ENCODE measurements around the gene MME. TPM values are rescaled to one million over a fixed set of nuclear protein-coding genes. Genes with fewer than 3 reads are reported as not detected.
A peak's percentile ranks its signal among the peaks of the same experiment; 100 is the strongest.

MME gene
- total RNA-seq, 1 donor from 2014 or later: 12.5 TPM

DNA sequence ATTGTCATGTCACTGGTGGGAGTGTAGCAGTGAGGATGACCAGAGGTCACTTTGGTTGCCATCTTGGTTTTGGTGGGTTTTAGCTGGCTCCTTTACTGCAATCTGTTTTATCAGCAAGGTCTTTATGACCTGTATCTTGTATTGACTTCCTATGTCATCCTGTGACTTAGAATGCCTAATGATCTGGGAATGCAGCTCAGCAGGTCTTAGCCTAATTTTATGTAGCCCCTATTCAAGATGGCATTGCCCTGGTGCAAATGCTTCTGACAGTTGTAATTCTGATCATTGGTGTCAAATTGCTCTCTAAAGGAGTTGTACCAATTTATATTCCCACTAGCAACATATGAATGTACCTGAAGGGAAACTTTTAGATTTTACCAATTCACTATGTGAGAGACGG is 139.0 kb downstream of the MME start:
- Histone ChIP-seq H3K4me1 (ENCODE audit: control insufficient read depth in 3 of 3, insufficient read depth in 3 of 3, low read length in 3 of 3) (no peaks in the 10 kb centered on the region), H3K27ac (ENCODE audit: low read depth, low read length) (no peak overlapping the region), H3K9ac (ENCODE audit: low read depth in 1 of 3, low read length in 3 of 3) (no peak overlapping the region), H3K36me3 (ENCODE audit: control insufficient read depth in 3 of 3, insufficient read depth in 3 of 3, low read length in 3 of 3) (no peaks in the 10 kb centered on the region), H3K4me3 (ENCODE audit: low read length in 3 of 3) (no peak overlapping the region), H3K27me3 (ENCODE audit: control insufficient read depth in 3 of 3, insufficient read depth in 3 of 3, low read length in 3 of 3) (no peaks in the 10 kb centered on the region), H3K9me3 (ENCODE audit: control insufficient read depth in 3 of 3, low read length in 3 of 3) (peaks cover 0 to 4% (median 0%) of the 10 kb centered on the region in 3 donors)

DNA sequence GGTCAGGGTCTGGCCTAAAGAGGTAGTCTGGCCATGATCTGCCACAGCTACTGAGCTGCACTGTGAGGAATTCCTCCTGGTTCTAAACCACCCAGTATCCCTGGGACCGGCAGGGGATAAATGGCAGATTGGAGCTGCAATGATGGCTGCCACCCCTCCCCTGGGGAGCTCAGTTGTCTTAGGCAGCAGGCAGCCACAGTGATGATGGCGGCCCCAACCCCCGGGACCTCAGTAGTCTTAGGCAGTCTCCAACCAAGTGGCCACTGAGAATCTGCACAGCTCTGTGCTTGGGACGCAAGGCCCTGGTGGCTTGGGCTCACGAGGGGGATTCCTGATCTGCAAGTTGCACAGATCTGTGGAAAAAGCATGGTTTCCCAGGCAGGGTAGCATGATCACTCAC is 145.3 kb downstream of the MME start:
- H3K9ac ChIP-seq (ENCODE audit: low read depth in 1 of 3, low read length in 3 of 3): no peak overlapping the region
- peaks cover 0 to 3% (median 0%) of the 10 kb centered on the region in 3 donors for H3K4me1 ChIP-seq (ENCODE audit: control insufficient read depth in 3 of 3, insufficient read depth in 3 of 3, low read length in 3 of 3)
- H3K27ac ChIP-seq (ENCODE audit: low read depth, low read length): no peak overlapping the region
- peaks cover 0 to 4% (median 0%) of the 10 kb centered on the region in 3 donors for H3K9me3 ChIP-seq (ENCODE audit: control insufficient read depth in 3 of 3, low read length in 3 of 3)
- no peaks in the 10 kb centered on the region for H3K27me3 ChIP-seq (ENCODE audit: control insufficient read depth in 3 of 3, insufficient read depth in 3 of 3, low read length in 3 of 3)
- H3K36me3 ChIP-seq (ENCODE audit: control insufficient read depth in 3 of 3, insufficient read depth in 3 of 3, low read length in 3 of 3): no peaks in the 10 kb centered on the region
- H3K4me3 ChIP-seq (ENCODE audit: low read length in 3 of 3): no peak overlapping the region

GRCh38 chr3:155227141-155227540 is 147.0 kb downstream of the MME start:
- H3K27ac ChIP-seq (ENCODE audit: low read depth, low read length): no peak overlapping the region
- H3K9me3 ChIP-seq (ENCODE audit: control insufficient read depth in 3 of 3, low read length in 3 of 3): no peaks in the 10 kb centered on the region
- peaks cover 5 to 13% (median 5%) of the 10 kb centered on the region in 3 donors for H3K4me1 ChIP-seq (ENCODE audit: control insufficient read depth in 3 of 3, insufficient read depth in 3 of 3, low read length in 3 of 3)
- H3K9ac ChIP-seq (ENCODE audit: low read depth in 1 of 3, low read length in 3 of 3): no peak overlapping the region
- H3K27me3 ChIP-seq (ENCODE audit: control insufficient read depth in 3 of 3, insufficient read depth in 3 of 3, low read length in 3 of 3): no peaks in the 10 kb centered on the region
- no peak overlapping the region for H3K4me3 ChIP-seq (ENCODE audit: low read length in 3 of 3)
- no peaks in the 10 kb centered on the region for H3K36me3 ChIP-seq (ENCODE audit: control insufficient read depth in 3 of 3, insufficient read depth in 3 of 3, low read length in 3 of 3)

DNA sequence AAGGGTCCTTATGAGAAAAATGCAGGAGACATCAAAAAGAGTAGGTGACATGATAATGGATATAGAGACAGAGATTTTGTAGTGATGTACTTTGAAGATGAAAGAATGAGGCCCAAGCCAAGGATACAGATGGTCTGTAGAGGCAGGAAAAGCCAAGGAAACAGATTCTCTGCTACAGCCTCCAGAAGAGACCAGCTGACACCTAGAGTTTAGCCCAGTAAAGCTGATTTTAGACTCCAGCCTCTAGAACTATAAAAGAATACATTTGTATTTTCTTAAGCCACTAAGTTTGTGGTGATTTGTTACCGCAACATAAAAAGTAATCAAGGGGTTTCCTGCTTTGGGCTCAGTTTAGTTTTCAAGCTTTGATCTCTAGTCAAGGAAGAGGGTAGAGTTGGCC is 148.6 kb downstream of the MME start:
- no peaks in the 10 kb centered on the region for H3K9me3 ChIP-seq (ENCODE audit: control insufficient read depth in 3 of 3, low read length in 3 of 3)
- no peaks in the 10 kb centered on the region for H3K27me3 ChIP-seq (ENCODE audit: control insufficient read depth in 3 of 3, insufficient read depth in 3 of 3, low read length in 3 of 3)
- H3K36me3 ChIP-seq (ENCODE audit: control insufficient read depth in 3 of 3, insufficient read depth in 3 of 3, low read length in 3 of 3): no peaks in the 10 kb centered on the region
- H3K9ac ChIP-seq (ENCODE audit: low read depth in 1 of 3, low read length in 3 of 3): no peak overlapping the region
- H3K4me1 ChIP-seq (ENCODE audit: control insufficient read depth in 3 of 3, insufficient read depth in 3 of 3, low read length in 3 of 3): peaks cover 10 to 17% (median 16%) of the 10 kb centered on the region in 3 donors
- no peak overlapping the region for H3K4me3 ChIP-seq (ENCODE audit: low read length in 3 of 3)
- H3K27ac ChIP-seq (ENCODE audit: low read depth, low read length): no peak overlapping the region

DNA sequence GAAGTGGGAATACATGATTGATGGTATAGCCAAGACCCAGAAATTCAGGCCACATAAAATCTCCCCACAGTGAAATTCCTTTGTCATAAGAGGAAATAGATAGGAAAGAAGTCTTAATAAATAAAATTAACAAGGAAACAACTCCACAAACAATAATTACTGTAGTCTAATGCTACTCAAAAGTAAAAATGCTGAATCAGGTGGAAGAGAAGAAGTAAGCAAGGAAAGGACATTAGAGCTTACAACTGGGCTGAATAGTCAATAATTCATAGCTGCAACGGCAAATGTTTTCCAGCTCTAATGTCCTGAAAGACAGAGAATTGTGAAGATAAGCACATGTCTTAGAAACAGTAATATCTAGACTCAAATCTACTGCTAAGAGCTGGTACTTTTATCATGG is 149.0 kb downstream of the MME start:
- Histone ChIP-seq H3K9ac (ENCODE audit: low read depth in 1 of 3, low read length in 3 of 3) (no peak overlapping the region), H3K9me3 (ENCODE audit: control insufficient read depth in 3 of 3, low read length in 3 of 3) (no peaks in the 10 kb centered on the region), H3K4me3 (ENCODE audit: low read length in 3 of 3) (no peak overlapping the region), H3K27ac (ENCODE audit: low read depth, low read length) (no peak overlapping the region), H3K27me3 (ENCODE audit: control insufficient read depth in 3 of 3, insufficient read depth in 3 of 3, low read length in 3 of 3) (no peaks in the 10 kb centered on the region), H3K36me3 (ENCODE audit: control insufficient read depth in 3 of 3, insufficient read depth in 3 of 3, low read length in 3 of 3) (no peaks in the 10 kb centered on the region), H3K4me1 (ENCODE audit: control insufficient read depth in 3 of 3, insufficient read depth in 3 of 3, low read length in 3 of 3) (peaks cover 10 to 17% (median 16%) of the 10 kb centered on the region in 3 donors)

DNA sequence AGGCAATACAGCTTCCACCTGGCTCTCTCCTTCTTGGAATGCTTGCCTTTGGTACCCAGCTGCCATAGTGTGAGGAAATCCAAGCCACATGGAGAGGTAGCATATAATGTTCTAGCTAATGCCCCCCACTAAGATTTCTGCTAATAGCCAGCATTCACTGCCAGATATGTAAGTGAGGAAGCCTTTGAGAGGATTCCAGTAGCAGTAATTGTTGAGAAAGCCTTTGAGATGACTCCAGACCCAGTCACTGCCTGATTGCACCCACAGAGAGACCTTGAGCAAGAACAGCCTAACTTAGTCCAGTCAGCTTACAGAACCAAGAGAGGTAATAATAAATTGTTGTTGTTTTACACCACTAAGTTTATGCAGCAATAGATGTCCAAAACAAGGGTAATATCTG is 150.3 kb downstream of the MME start:
- H3K4me1 ChIP-seq (ENCODE audit: control insufficient read depth in 3 of 3, insufficient read depth in 3 of 3, low read length in 3 of 3): peaks cover 10 to 17% (median 16%) of the 10 kb centered on the region in 3 donors
- H3K4me3 ChIP-seq (ENCODE audit: low read length in 3 of 3): no peak overlapping the region
- H3K9ac ChIP-seq (ENCODE audit: low read depth in 1 of 3, low read length in 3 of 3): no peak overlapping the region
- H3K9me3 ChIP-seq (ENCODE audit: control insufficient read depth in 3 of 3, low read length in 3 of 3): no peaks in the 10 kb centered on the region
- H3K27ac ChIP-seq (ENCODE audit: low read depth, low read length): no peak overlapping the region
- no peaks in the 10 kb centered on the region for H3K27me3 ChIP-seq (ENCODE audit: control insufficient read depth in 3 of 3, insufficient read depth in 3 of 3, low read length in 3 of 3)
- no peaks in the 10 kb centered on the region for H3K36me3 ChIP-seq (ENCODE audit: control insufficient read depth in 3 of 3, insufficient read depth in 3 of 3, low read length in 3 of 3)

- H3K27ac ChIP-seq (ENCODE audit: low read depth, low read length): peak overlapping the region; percentile 96
- H3K4me1 ChIP-seq (ENCODE audit: control insufficient read depth in 3 of 3, insufficient read depth in 3 of 3, low read length in 3 of 3): peaks cover 10 to 17% (median 16%) of the 10 kb centered on the region in 3 donors
- H3K9me3 ChIP-seq (ENCODE audit: control insufficient read depth in 3 of 3, low read length in 3 of 3): no peaks in the 10 kb centered on the region
- peak overlapping the region in 1 of 3 donors; percentile 27 for H3K4me3 ChIP-seq (ENCODE audit: low read length in 3 of 3)
- H3K36me3 ChIP-seq (ENCODE audit: control insufficient read depth in 3 of 3, insufficient read depth in 3 of 3, low read length in 3 of 3): no peaks in the 10 kb centered on the region
- H3K27me3 ChIP-seq (ENCODE audit: control insufficient read depth in 3 of 3, insufficient read depth in 3 of 3, low read length in 3 of 3): no peaks in the 10 kb centered on the region
- H3K9ac ChIP-seq (ENCODE audit: low read depth in 1 of 3, low read length in 3 of 3): no peak overlapping the region
Observed at GRCh38 chr3:155231792-155232191, 151.7 kb downstream of the MME start.

DNA sequence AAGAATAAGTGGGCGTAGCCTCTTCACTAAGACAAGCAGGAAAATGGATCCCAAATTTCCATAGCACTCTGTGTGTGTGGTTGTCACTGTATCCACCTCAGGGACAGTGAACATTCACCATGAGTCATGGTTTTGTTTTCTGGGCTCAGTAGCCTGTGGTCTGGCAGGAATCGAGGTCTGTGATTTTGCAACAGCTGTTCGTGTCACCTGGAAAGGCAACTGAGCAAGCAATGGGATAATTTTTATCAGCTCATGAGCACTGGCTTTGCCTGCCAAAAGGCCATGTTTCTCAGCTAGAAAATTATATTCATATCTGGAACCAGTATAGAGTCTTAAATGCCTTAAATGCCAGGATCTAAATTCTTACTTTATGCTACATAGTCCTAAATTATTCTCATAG is 152.5 kb downstream of the MME start:
- H3K9ac ChIP-seq (ENCODE audit: low read depth in 1 of 3, low read length in 3 of 3): peak overlapping the region; percentile 34 to 46 (median 39)
- H3K4me1 ChIP-seq (ENCODE audit: control insufficient read depth in 3 of 3, insufficient read depth in 3 of 3, low read length in 3 of 3): peaks cover 10 to 17% (median 16%) of the 10 kb centered on the region in 3 donors
- no peaks in the 10 kb centered on the region for H3K36me3 ChIP-seq (ENCODE audit: control insufficient read depth in 3 of 3, insufficient read depth in 3 of 3, low read length in 3 of 3)
- peak overlapping the region in 1 of 3 donors; percentile 39 for H3K4me3 ChIP-seq (ENCODE audit: low read length in 3 of 3)
- no peaks in the 10 kb centered on the region for H3K9me3 ChIP-seq (ENCODE audit: control insufficient read depth in 3 of 3, low read length in 3 of 3)
- H3K27me3 ChIP-seq (ENCODE audit: control insufficient read depth in 3 of 3, insufficient read depth in 3 of 3, low read length in 3 of 3): no peaks in the 10 kb centered on the region
- H3K27ac ChIP-seq (ENCODE audit: low read depth, low read length): peak overlapping the region; percentile 96

GRCh38 chr3:155233213-155233612 is 153.1 kb downstream of the MME start:
- H3K36me3 ChIP-seq (ENCODE audit: control insufficient read depth in 3 of 3, insufficient read depth in 3 of 3, low read length in 3 of 3): no peaks in the 10 kb centered on the region
- no peaks in the 10 kb centered on the region for H3K9me3 ChIP-seq (ENCODE audit: control insufficient read depth in 3 of 3, low read length in 3 of 3)
- H3K4me1 ChIP-seq (ENCODE audit: control insufficient read depth in 3 of 3, insufficient read depth in 3 of 3, low read length in 3 of 3): peaks cover 10 to 17% (median 16%) of the 10 kb centered on the region in 3 donors
- peak overlapping the region; percentile 96 for H3K27ac ChIP-seq (ENCODE audit: low read depth, low read length)
- H3K27me3 ChIP-seq (ENCODE audit: control insufficient read depth in 3 of 3, insufficient read depth in 3 of 3, low read length in 3 of 3): no peaks in the 10 kb centered on the region
- H3K9ac ChIP-seq (ENCODE audit: low read depth in 1 of 3, low read length in 3 of 3): peak overlapping the region; percentile 34 to 46 (median 35)
- H3K4me3 ChIP-seq (ENCODE audit: low read length in 3 of 3): no peak overlapping the region
